K562 (cell line): ENCODE measurements around the gene ADAM23. TPM values are rescaled to one million over a fixed set of nuclear protein-coding genes. Genes with fewer than 3 reads are reported as not detected.

ENCODE experiments used
- ATAC-seq: fragments of 200-7000 bp; cut with Tn5 transposase; 3 replicates; pipeline ENCODE4 v1.9.1; 2020; ENCODE audit warnings: moderate library complexity
- BruUV-seq: library from RNA; stranded (reverse); fragments of 400-500 nt; replicated peaks from 2 replicates; lab custom pipeline; 2021; lab: Mats Ljungman, UMichigan
- CTCF ChIA-PET: fragments of 300-600 bp; formaldehyde crosslinking; extraction: SDS; loops from one replicate; lab custom pipeline; 2021; ENCODE audit warnings: low intra/inter-chr PET ratio; lab: Yijun Ruan, JAX
- POLR2A ChIA-PET: fragments of 300-600, 350-650 bp; sonication (Branson Sonifier 250); formaldehyde crosslinking; extraction: SDS; loops from one replicate; lab custom pipeline; 2021; ENCODE audit warnings: antibody characterized with exemption, inconsistent platforms; lab: Yijun Ruan, JAX
- DNase-seq, 4 experiments: peaks; one replicate each; pipeline versions ENCODE4 v3.0.0 to v3.0.0-alpha.2; 2011 to 2018; ENCODE audit warnings: low spot score in 3 of 4, mixed read lengths in 3 of 4; ENCODE audit errors: extremely low read depth in 1 of 4
- FAIRE-seq: peaks from 2 replicates; lab custom pipeline; 2011; peaks lifted over from hg19 to GRCh38; lab: Jason Lieb, UNC
- H2AFZ ChIP-seq: 2 replicates; pipeline ENCODE4 v1.6.0; 2011; ENCODE audit warnings: low read depth, low read length, control low read depth, inconsistent platforms
- H3K27ac ChIP-seq: fragments of 200-600 bp; 3 replicates; pipeline ENCODE4 v1.8.0; 2011; ENCODE audit warnings: low read depth, mild to moderate bottlenecking, control low read depth, inconsistent platforms, low read length, moderate library complexity, mixed read lengths; ENCODE audit errors: extremely low read depth
- H3K27me3 ChIP-seq, 2 experiments: fragments of 300-600 bp in 1 of 2; 2 replicates in 1 of 2; 3 replicates in 1 of 2; pipeline versions ENCODE4 v1.6.0 to v1.8.0; 2011; ENCODE audit warnings: inconsistent platforms in 2 of 2, low read length in 2 of 2, mild to moderate bottlenecking in 1 of 2, mixed read lengths in 1 of 2, moderate library complexity in 1 of 2; ENCODE audit not compliant: control insufficient read depth in 2 of 2, insufficient read depth in 2 of 2
- H3K36me3 ChIP-seq: fragments of 300-600 bp; 3 replicates; pipeline ENCODE4 v1.8.0; 2011; ENCODE audit warnings: mild to moderate bottlenecking, low read length, inconsistent platforms; ENCODE audit not compliant: control insufficient read depth, insufficient read depth
- H3K4me1 ChIP-seq, 2 experiments: fragments of 200-600 bp in 1 of 2; replicated peaks in 1 of 2; 2 replicates in 1 of 2; 3 replicates in 1 of 2; pipeline versions ENCODE4 v1.5.1 to v1.8.0; 2011; ENCODE audit warnings: inconsistent platforms in 2 of 2, low read length in 2 of 2, mild to moderate bottlenecking in 1 of 2, mixed read lengths in 1 of 2, moderate library complexity in 1 of 2; ENCODE audit not compliant: control insufficient read depth in 2 of 2, insufficient read depth in 2 of 2
- H3K4me2 ChIP-seq: 2 replicates; pipeline ENCODE4 v1.6.1; 2011; ENCODE audit warnings: low read length, control low read depth, inconsistent platforms, mixed read lengths; ENCODE audit not compliant: insufficient read depth
- H3K4me3 ChIP-seq: fragments of 200-600 bp; sonication (generic), shearing (Covaris generic); 2 replicates; pipeline ENCODE4 v1.5.1; 2016; ENCODE audit warnings: control low read depth, inconsistent platforms
- H3K79me2 ChIP-seq: fragments of 200-600 bp; 3 replicates; pipeline ENCODE4 v1.8.0; 2011; ENCODE audit warnings: low read length, inconsistent platforms; ENCODE audit not compliant: control insufficient read depth, insufficient read depth
- H3K9ac ChIP-seq, 2 experiments: 2 replicates each; pipeline versions ENCODE4 v1.6.0 to v1.6.1; 2011; ENCODE audit warnings: low read depth in 2 of 2, low read length in 2 of 2, control low read depth in 1 of 2, inconsistent platforms in 1 of 2, mild to moderate bottlenecking in 1 of 2, mixed read lengths in 1 of 2; ENCODE audit not compliant: insufficient read depth in 1 of 2
- H3K9me1 ChIP-seq: one replicate; pipeline ENCODE4 v1.6.0; 2011; ENCODE audit warnings: inconsistent platforms, mild to moderate bottlenecking, low read length, moderate library complexity; ENCODE audit not compliant: control insufficient read depth, insufficient read depth
- H3K9me3 ChIP-seq: replicated peaks from 2 replicates; pipeline ENCODE4 v1.5.1; 2011; ENCODE audit warnings: low read depth, low read length, inconsistent platforms; ENCODE audit not compliant: control insufficient read depth, insufficient read depth
- H4K20me1 ChIP-seq: replicated peaks from 2 replicates; pipeline ENCODE4 v1.6.1; 2011; ENCODE audit warnings: low read length, inconsistent platforms, mixed read lengths; ENCODE audit not compliant: control insufficient read depth, insufficient read depth
- ARID2 ChIP-seq: fragments of 450-650 bp; IDR thresholded peaks from 2 replicates; pipeline ENCODE4 v1.6.1; 2017; ENCODE audit warnings: antibody characterized with exemption, mild to moderate bottlenecking
- BRCA1 ChIP-seq, 2 experiments: fragments of 450-650 bp in 1 of 2; sonication (generic) in 1 of 2; formaldehyde crosslinking in 1 of 2; IDR thresholded peaks; 2 replicates each; pipeline versions ENCODE4 v1.5.0 to v1.6.1; 2017 to 2020; ENCODE audit warnings: mild to moderate bottlenecking in 1 of 2, missing genetic modification reagents in 1 of 2
- CHCHD3 ChIP-seq: fragments of 250-450 bp; sonication (Bioruptor Pico); IDR thresholded peaks from 2 replicates; pipeline ENCODE4 v2.1.2; 2022; ENCODE audit warnings: mild to moderate bottlenecking
- KLF13 ChIP-seq: fragments of 450-650 bp; IDR thresholded peaks from 2 replicates; pipeline ENCODE4 v1.6.1; 2016; ENCODE audit warnings: missing genetic modification characterization, low read depth, mild to moderate bottlenecking, missing compliant biosample characterization, moderate library complexity, borderline replicate concordance
- MCM2 ChIP-seq: fragments of 450-650 bp; IDR thresholded peaks from 2 replicates; pipeline ENCODE4 v1.6.1; 2017; ENCODE audit warnings: low read depth, mild to moderate bottlenecking
- NR2C1 ChIP-seq, 2 experiments: fragments of 450-650 bp; IDR thresholded peaks; 2 replicates each; pipeline ENCODE4 v1.6.1; 2017; ENCODE audit warnings: mild to moderate bottlenecking in 2 of 2, antibody characterized with exemption in 1 of 2, inconsistent platforms in 1 of 2, missing compliant biosample characterization in 1 of 2, missing genetic modification characterization in 1 of 2
- NR2F6 ChIP-seq: fragments of 450-650 bp; formaldehyde crosslinking; IDR thresholded peaks from 2 replicates; pipeline ENCODE4 v1.4.0; 2020; ENCODE audit warnings: mild to moderate bottlenecking
- OTX1 ChIP-seq: fragments of 450-650 bp; formaldehyde crosslinking; IDR thresholded peaks from 2 replicates; pipeline ENCODE4 v1.4.0; 2022; ENCODE audit warnings: mild to moderate bottlenecking
- PHF8 ChIP-seq: fragments of 200-600 bp; sonication (generic); IDR thresholded peaks from 2 replicates; pipeline ENCODE4 v1.6.1; 2012; ENCODE audit warnings: mixed run types, mild to moderate bottlenecking, inconsistent platforms, low read length, moderate library complexity, borderline replicate concordance
- PTBP1 ChIP-seq: fragments of 200-400 bp; formaldehyde crosslinking; IDR thresholded peaks from 2 replicates; pipeline ENCODE4 v1.6.1; 2017; ENCODE audit warnings: low read depth, low read length
- RBBP5 ChIP-seq: fragments of 200-600 bp; sonication (generic); IDR thresholded peaks from 2 replicates; pipeline ENCODE4 v1.6.1; 2012; ENCODE audit warnings: borderline replicate concordance, mild to moderate bottlenecking, low read length, control low read depth, inconsistent platforms; ENCODE audit not compliant: insufficient read depth, poor library complexity, severe bottlenecking
- RBM14 ChIP-seq: fragments of 200-400 bp; formaldehyde crosslinking; IDR thresholded peaks from 2 replicates; pipeline ENCODE4 v1.6.1; 2018; ENCODE audit warnings: low read depth, mild to moderate bottlenecking, low read length, moderate library complexity, borderline replicate concordance; ENCODE audit not compliant: insufficient read depth
- RHOXF2B ChIP-seq: fragments of 250-450 bp; sonication (Bioruptor Pico); conservative IDR thresholded peaks from 2 replicates; pipeline ENCODE4 v1.5.1; 2021
- SRSF9 ChIP-seq: fragments of 200-400 bp; formaldehyde crosslinking; IDR thresholded peaks from 2 replicates; pipeline ENCODE4 v1.6.1; 2017; ENCODE audit warnings: low read depth, low read length, borderline replicate concordance
- ZNF253 ChIP-seq: fragments of 250-450 bp; sonication (Bioruptor Pico); conservative IDR thresholded peaks from 2 replicates; pipeline ENCODE4 v1.6.1; 2021; ENCODE audit warnings: mild to moderate bottlenecking
- ZNF354B ChIP-seq: fragments of 250-450 bp; sonication (Bioruptor Pico); IDR thresholded peaks from 2 replicates; pipeline ENCODE4 v1.4.0; 2020
- WGBS: fragments of 100-300 bp; shearing (Covaris generic); methylation state at CpG from one replicate; pipeline ENCODE4 v1.1.6; 2016; ENCODE audit warnings: low coverage, mixed read lengths; ENCODE audit not compliant: insufficient coverage; ENCODE audit errors: missing lambda C conversion rate; 5-methylcytosine and 5-hydroxymethylcytosine counted together
- in situ Hi-C: fragments of 300-500 bp; cut with MboI; formaldehyde crosslinking; loops from 4 replicates; pipeline ENCODE4 v1.15.0; 2018; ENCODE audit warnings: inconsistent platforms, mixed read lengths
- intact Hi-C: fragments of 100-400 bp; cut with micrococcal nuclease; formaldehyde crosslinking; loops from 2 replicates; pipeline ENCODE4 v1.14.2; 2022
- polyA plus RNA-seq, 8 experiments: library from polyadenylated mRNA; depleted of rRNA in 4 of 8; stranded (reverse) in 5 of 8; unstranded in 3 of 8; fragments of >200 nt; fragmentation: Nextera tagmentation in 2 of 8; fragmentation: Illumina TruSeq in 1 of 8; extraction: Ambion mirVana in 2 of 8; extraction: Trizol in 1 of 8; gene quantifications; 2 replicates each; pipeline versions ENCODE4 v1.2.1 to v1.2.3, GENCODE V29; 2011 to 2014; ENCODE audit warnings: inconsistent platforms in 1 of 8, missing spikeins in 1 of 8
- total RNA-seq, 7 experiments: library from RNA; depleted of rRNA in 6 of 7; stranded (reverse); fragments of >200 nt in 6 of 7; fragmentation: Illumina TruSeq in 2 of 7; extraction: Trizol in 2 of 7; gene quantifications; 2 replicates each; pipeline versions ENCODE4 v1.2.1 to v1.2.3, GENCODE V29; 2011 to 2021; ENCODE audit warnings: low replicate concordance in 1 of 7
- TF ChIP-seq, protein P1 (sequence below): IDR thresholded peaks from 2 replicates; pipeline ENCODE4 v1.6.1; 2012; ENCODE audit warnings: low read depth, low read length, improper control_type of control experiment, borderline replicate concordance

The ADAM23 gene
- total and polyA plus RNA-seq, 9 of the 15 experiments (the other 6 are each of a cell fraction or from before 2014, with no cell fraction given) = 0.02 TPM; not detected in 8

DNA sequence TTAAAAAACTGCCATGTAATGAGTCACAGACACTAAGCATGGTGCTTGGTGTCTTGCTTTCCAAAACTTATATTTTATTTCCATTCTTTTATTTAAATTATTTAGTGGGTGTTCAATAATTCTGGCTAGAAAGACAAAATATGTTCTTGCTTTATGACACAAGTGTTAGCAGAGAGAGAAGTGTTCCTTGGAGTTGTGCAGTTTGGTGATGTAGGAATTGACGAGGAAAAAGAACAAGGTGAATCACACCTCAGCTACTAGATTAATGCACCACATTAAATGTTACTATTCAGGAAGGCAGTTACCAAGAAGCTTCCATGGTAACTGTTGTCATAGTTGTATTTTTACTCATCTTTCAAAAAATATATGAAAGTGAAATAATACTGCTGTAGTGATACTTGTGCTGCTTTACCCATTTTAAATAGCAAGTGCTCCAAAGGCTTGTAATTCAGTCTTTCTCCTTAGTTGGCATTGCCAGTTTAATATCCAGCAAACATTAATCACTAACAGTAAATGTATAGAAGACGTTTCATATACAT, 28.3 kb downstream of the ADAM23 start (continued):
- TF ChIP-seq NR2F6 (CRISPR knock-in tag) (no peak), NR2C1 (IDR thresholded peaks at IDR 0.05) (no peak), NR2C1 (tag; IDR thresholded peaks at IDR 0.05) (no peak), ZNF253 (no peak), ARID2 (no peak), PHF8 (no peak), PTBP1 (no peak), SRSF9 (no peak), KLF13 (tag) (no peak), CHCHD3 (CRISPR knock-in tag) (no peak), RBM14 (no peak), BRCA1 (IDR thresholded peaks at IDR 0.05) (no peak), BRCA1 (CRISPR knock-in tag; IDR thresholded peaks at IDR 0.05) (no peak), RBBP5 (no peak)
- TF ChIP-seq, all 486 proteins: peak for 0

DNA sequence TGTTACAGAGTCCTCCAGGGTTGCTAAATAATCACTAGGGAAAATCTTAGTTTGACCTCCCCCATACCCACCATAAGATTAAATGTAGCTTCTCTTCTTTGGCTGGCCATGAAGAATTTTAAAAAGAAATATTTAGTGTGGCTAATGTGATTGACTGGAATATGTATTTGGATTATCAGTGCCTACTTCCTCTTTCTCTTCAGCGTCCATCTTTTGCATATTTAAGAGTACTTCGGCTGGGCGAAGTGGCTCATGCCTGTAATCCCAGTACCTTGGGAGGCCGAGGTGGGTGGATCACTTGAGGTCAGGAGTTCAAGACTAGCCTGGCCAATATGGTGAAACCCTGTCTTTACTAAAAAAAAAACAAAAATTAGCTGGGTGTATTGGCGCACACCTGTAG, 28.8 kb downstream of the ADAM23 start:
- Histone ChIP-seq H3K4me1 (no peaks in the 10 kb centered on the region), H3K4me3 (no peak overlapping the region), H3K36me3 (no peaks in the 10 kb centered on the region), H3K9me3 (no peaks in the 10 kb centered on the region), H3K4me2 (no peak overlapping the region), H3K9me1 (no peaks in the 10 kb centered on the region), H3K27me3 (no peaks in the 10 kb centered on the region; a peak in 1 of 5 replicates), H3K79me2 (no peaks in the 10 kb centered on the region), H3K9ac (no peak overlapping the region), H3K27ac (no peak overlapping the region), H4K20me1 (no peaks in the 10 kb centered on the region), H2AFZ (no peak overlapping the region)
- WGBS = no CpG with 5 or more reads among the region's 5 CpGs
- TF ChIP-seq ZNF354B (no peak), OTX1 (no peak), BRCA1 (IDR thresholded peaks at IDR 0.05) (no peak), BRCA1 (CRISPR knock-in tag; IDR thresholded peaks at IDR 0.05) (no peak), MCM2 (no peak), RHOXF2B (CRISPR knock-in tag) (no peak)
- TF ChIP-seq, protein P1, sequence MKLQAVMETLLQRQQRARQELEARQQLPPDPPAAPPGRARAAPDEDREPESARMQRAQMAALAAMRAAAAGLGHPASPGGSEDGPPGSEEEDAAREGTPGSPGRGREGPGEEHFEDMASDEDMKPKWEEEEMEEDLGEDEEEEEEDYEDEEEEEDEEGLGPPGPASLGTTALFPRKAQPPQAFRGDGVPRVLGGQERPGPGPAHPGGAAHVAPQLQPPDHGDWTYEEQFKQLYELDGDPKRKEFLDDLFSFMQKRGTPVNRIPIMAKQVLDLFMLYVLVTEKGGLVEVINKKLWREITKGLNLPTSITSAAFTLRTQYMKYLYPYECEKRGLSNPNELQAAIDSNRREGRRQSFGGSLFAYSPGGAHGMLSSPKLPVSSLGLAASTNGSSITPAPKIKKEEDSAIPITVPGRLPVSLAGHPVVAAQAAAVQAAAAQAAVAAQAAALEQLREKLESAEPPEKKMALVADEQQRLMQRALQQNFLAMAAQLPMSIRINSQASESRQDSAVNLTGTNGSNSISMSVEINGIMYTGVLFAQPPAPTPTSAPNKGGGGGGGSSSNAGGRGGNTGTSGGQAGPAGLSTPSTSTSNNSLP = no peak
- POLR2A ChIA-PET = interaction anchor here (0.8 kb wide), 1 partner anchor 16 kb away, joined by 3 read pairs; no protein-coding TSS in a partner anchor
- in situ Hi-C loops = no loop called here
- ATAC-seq = no peak
- BruUV-seq = no TSS peak
- intact Hi-C loops = no loop called here
- CTCF ChIA-PET = no interaction called here
- no peak for DNase-seq
- no peak for FAIRE-seq
